HEK293 (cell line): ENCODE data around the gene SEC61G.

Source experiments
- CTCF ChIA-PET: fragments of 350-600 bp; formaldehyde crosslinking; extraction: SDS; loops from one replicate; lab custom pipeline; 2021; ENCODE audit warnings: antibody characterized with exemption; lab: Yijun Ruan, JAX
- POLR2A ChIA-PET: fragments of 300-600 bp; formaldehyde crosslinking; extraction: SDS; loops from one replicate; lab custom pipeline; 2020; ENCODE audit warnings: antibody characterized with exemption, inconsistent platforms; lab: Yijun Ruan, JAX
- H3K27ac ChIP-seq: fragments of 200-500 bp; sonication (Bioruptor generic); 2 replicates; pipeline ENCODE4 v1.5.1; 2014; ENCODE audit warnings: low read depth, low read length, control low read depth, inconsistent platforms; ENCODE audit errors: extremely low read depth
- H3K36me3 ChIP-seq, 2 experiments: fragments of 200-500 bp in 1 of 2; sonication (Bioruptor generic) in 1 of 2; 1 replicate in 1 of 2; 2 replicates in 1 of 2; pipeline ENCODE4 v1.5.1; 2014 to 2017; ENCODE audit warnings: inconsistent platforms in 2 of 2, low read length in 2 of 2; ENCODE audit not compliant: control insufficient read depth in 2 of 2, insufficient read depth in 1 of 2
- H3K4me1 ChIP-seq: fragments of 200-500 bp; sonication (Bioruptor generic); 2 replicates; pipeline ENCODE4 v1.5.1; 2014; ENCODE audit warnings: mild to moderate bottlenecking, low read length, inconsistent platforms; ENCODE audit not compliant: control insufficient read depth, insufficient read depth
- H3K4me3 ChIP-seq: 2 replicates; pipeline ENCODE4 v1.5.1; 2011; ENCODE audit warnings: low read depth, mild to moderate bottlenecking, control low read depth, low read length, moderate library complexity
- H3K9me3 ChIP-seq: fragments of 200-500 bp; sonication (Bioruptor generic); 2 replicates; pipeline ENCODE4 v1.5.1; 2014; ENCODE audit warnings: low read depth, low read length, inconsistent platforms; ENCODE audit not compliant: control insufficient read depth, insufficient read depth
- HOXA7 ChIP-seq: sonication (generic); formaldehyde crosslinking; IDR thresholded peaks from 2 replicates; pipeline ENCODE4 v1.8.1; 2022; ENCODE audit warnings: missing genetic modification reagents, borderline replicate concordance
- PRDM6 ChIP-seq: fragments of 450-650 bp; formaldehyde crosslinking; IDR thresholded peaks from 2 replicates; pipeline ENCODE4 v1.5.1; 2017; ENCODE audit warnings: missing biosample characterization, missing genetic modification characterization
- REPIN1 ChIP-seq: fragments of 450-650 bp; formaldehyde crosslinking; IDR thresholded peaks from 2 replicates; pipeline ENCODE4 v1.5.1; 2017; ENCODE audit warnings: missing biosample characterization, missing genetic modification characterization, low read depth
- SP2 ChIP-seq: fragments of 450-650 bp; formaldehyde crosslinking; IDR thresholded peaks from 2 replicates; pipeline ENCODE4 v1.5.1; 2016; ENCODE audit warnings: missing biosample characterization, missing genetic modification characterization
- ZBTB20 ChIP-seq: fragments of 450-650 bp; formaldehyde crosslinking; IDR thresholded peaks from 2 replicates; pipeline ENCODE4 v1.5.1; 2016; ENCODE audit warnings: missing biosample characterization, missing genetic modification characterization
- ZFP69B ChIP-seq: fragments of 450-650 bp; formaldehyde crosslinking; IDR thresholded peaks from 2 replicates; pipeline ENCODE4 v1.5.1; 2016; ENCODE audit warnings: missing biosample characterization, missing genetic modification characterization
- ZNF155 ChIP-seq: fragments of 450-650 bp; formaldehyde crosslinking; IDR thresholded peaks from 2 replicates; pipeline ENCODE4 v1.5.1; 2016; ENCODE audit warnings: missing biosample characterization, missing genetic modification characterization
- ZNF211 ChIP-seq: fragments of 450-650 bp; formaldehyde crosslinking; IDR thresholded peaks from 2 replicates; pipeline ENCODE4 v1.5.1; 2016; ENCODE audit warnings: low read depth, missing biosample characterization, missing genetic modification characterization
- ZNF280D ChIP-seq: fragments of 450-650 bp; formaldehyde crosslinking; IDR thresholded peaks from 2 replicates; pipeline ENCODE4 v1.5.1; 2016; ENCODE audit warnings: missing biosample characterization, missing genetic modification characterization
- ZNF302 ChIP-seq: fragments of 450-650 bp; formaldehyde crosslinking; IDR thresholded peaks from 2 replicates; pipeline ENCODE4 v1.5.1; 2016; ENCODE audit warnings: missing biosample characterization, missing genetic modification characterization, low read depth
- ZNF350 ChIP-seq: fragments of 450-650 bp; formaldehyde crosslinking; IDR thresholded peaks from 2 replicates; pipeline ENCODE4 v1.5.0; 2017; ENCODE audit warnings: missing biosample characterization, mild to moderate bottlenecking, missing genetic modification characterization
- ZNF354C ChIP-seq: fragments of 450-650 bp; formaldehyde crosslinking; IDR thresholded peaks from 2 replicates; pipeline ENCODE4 v1.5.1; 2016; ENCODE audit warnings: missing biosample characterization, missing genetic modification characterization, low read depth, borderline replicate concordance
- ZNF449 ChIP-seq: fragments of 450-650 bp; formaldehyde crosslinking; IDR thresholded peaks from 2 replicates; pipeline ENCODE4 v1.5.1; 2017; ENCODE audit warnings: missing biosample characterization, mild to moderate bottlenecking, missing genetic modification characterization, moderate library complexity
- ZNF488 ChIP-seq: fragments of 450-650 bp; formaldehyde crosslinking; IDR thresholded peaks from 2 replicates; pipeline ENCODE4 v1.5.1; 2016; ENCODE audit warnings: missing biosample characterization, missing genetic modification characterization
- ZNF549 ChIP-seq: fragments of 450-650 bp; IDR thresholded peaks from 2 replicates; pipeline ENCODE4 v1.5.1; 2018; ENCODE audit warnings: missing biosample characterization, missing genetic modification characterization, mild to moderate bottlenecking, inconsistent platforms, moderate library complexity
- ZNF621 ChIP-seq: fragments of 450-650 bp; formaldehyde crosslinking; IDR thresholded peaks from 2 replicates; pipeline ENCODE4 v1.5.1; 2017; ENCODE audit warnings: missing biosample characterization, missing genetic modification characterization
- ZNF660 ChIP-seq: fragments of 450-650 bp; IDR thresholded peaks from 2 replicates; pipeline ENCODE4 v1.5.1; 2018; ENCODE audit warnings: missing biosample characterization, mild to moderate bottlenecking, missing genetic modification characterization
- ZNF791 ChIP-seq: fragments of 450-650 bp; formaldehyde crosslinking; IDR thresholded peaks from 2 replicates; pipeline ENCODE4 v1.5.1; 2016; ENCODE audit warnings: missing biosample characterization, missing genetic modification characterization
- ZNF830 ChIP-seq: fragments of 450-650 bp; IDR thresholded peaks from 2 replicates; pipeline ENCODE4 v1.5.0; 2018; ENCODE audit warnings: missing biosample characterization, missing genetic modification characterization, low read depth, mild to moderate bottlenecking, moderate library complexity
- ZSCAN23 ChIP-seq: fragments of 450-650 bp; formaldehyde crosslinking; IDR thresholded peaks from 2 replicates; pipeline ENCODE4 v1.5.1; 2016; ENCODE audit warnings: missing biosample characterization, missing genetic modification characterization
- TF ChIP-seq, protein P1 (sequence below): fragments of 450-650 bp; IDR thresholded peaks from 2 replicates; pipeline ENCODE4 v1.5.1; 2018; ENCODE audit warnings: missing biosample characterization, missing genetic modification characterization

The SEC61G gene

GRCh38 chr7:54705436-54705835 is 53.6 kb downstream of the SEC61G start (continued):
- TF ChIP-seq ZNF621 (tag by site-specific recombination) (no peak), SP2 (tag by site-specific recombination) (no peak), ZNF549 (no peak), ZNF830 (tag by site-specific recombination) (no peak), ZBTB20 (tag by site-specific recombination) (no peak), ZNF155 (tag by site-specific recombination) (no peak)

GRCh38 chr7:54704851-54705250 is 54.2 kb downstream of the SEC61G start:
- no peaks in the 10 kb centered on the region for H3K4me1 ChIP-seq
- no peak overlapping the region for H3K4me3 ChIP-seq
- no peaks in the 10 kb centered on the region for H3K9me3 ChIP-seq
- no peak overlapping the region for H3K27ac ChIP-seq
- TF ChIP-seq, protein P1, sequence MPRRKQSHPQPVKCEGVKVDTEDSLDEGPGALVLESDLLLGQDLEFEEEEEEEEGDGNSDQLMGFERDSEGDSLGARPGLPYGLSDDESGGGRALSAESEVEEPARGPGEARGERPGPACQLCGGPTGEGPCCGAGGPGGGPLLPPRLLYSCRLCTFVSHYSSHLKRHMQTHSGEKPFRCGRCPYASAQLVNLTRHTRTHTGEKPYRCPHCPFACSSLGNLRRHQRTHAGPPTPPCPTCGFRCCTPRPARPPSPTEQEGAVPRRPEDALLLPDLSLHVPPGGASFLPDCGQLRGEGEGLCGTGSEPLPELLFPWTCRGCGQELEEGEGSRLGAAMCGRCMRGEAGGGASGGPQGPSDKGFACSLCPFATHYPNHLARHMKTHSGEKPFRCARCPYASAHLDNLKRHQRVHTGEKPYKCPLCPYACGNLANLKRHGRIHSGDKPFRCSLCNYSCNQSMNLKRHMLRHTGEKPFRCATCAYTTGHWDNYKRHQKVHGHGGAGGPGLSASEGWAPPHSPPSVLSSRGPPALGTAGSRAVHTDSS (tag by site-specific recombination): no peak
- TF ChIP-seq ZNF791 (tag by site-specific recombination): no peak
- no peak for TF ChIP-seq ZFP69B
- TF ChIP-seq ZNF280D (tag by site-specific recombination): no peak
- no peak for TF ChIP-seq ZNF354C (tag by site-specific recombination)
- no peak for TF ChIP-seq ZSCAN23
- TF ChIP-seq ZNF449 (tag by site-specific recombination): no peak
- no peak for TF ChIP-seq PRDM6 (tag by site-specific recombination)
- no peak for TF ChIP-seq ZNF211 (tag by site-specific recombination)
- no peak for TF ChIP-seq REPIN1 (tag by site-specific recombination)
- TF ChIP-seq ZNF660 (tag by site-specific recombination): no peak
- no peak for TF ChIP-seq ZNF488 (tag by site-specific recombination)
- no peak for TF ChIP-seq ZNF302 (tag by site-specific recombination)
- no peak for TF ChIP-seq ZNF350
- TF ChIP-seq HOXA7: no peak
- CTCF ChIA-PET: interaction anchor here (0.6 kb wide), 1 partner anchor 29 kb away, joined by 3 read pairs; no protein-coding TSS in a partner anchor
- no peaks in the 10 kb centered on the region for H3K36me3 ChIP-seq
- POLR2A ChIA-PET: no interaction called here
